Measurements from ENCODE around the gene BSPH1. TPM values are rescaled to one million over a fixed set of nuclear protein-coding genes. Genes with fewer than 3 reads are reported as not detected.

The BSPH1 gene
- total and polyA plus RNA-seq, 11 donors, result not detected

Other genes with a start within 250 kb of the BSPH1 start
- gene NOP53, start 246.6 kb downstream of the BSPH1 start, total RNA-seq, result 100 to 1,000 TPM; 132 to 206 (median 171) TPM
- gene NOP53, start 246.6 kb downstream of the BSPH1 start, polyA plus RNA-seq, result 100 to 1,000 TPM; 242 to 259 TPM
- 1,000 to 10,000 TPM in 5 of 9 donors, 100 to 1,000 TPM in 4; 790 to 2,748 (median 1,081) TPM for gene SELENOW, start 213.5 kb downstream of the BSPH1 start, total RNA-seq
- 1,000 to 10,000 TPM in 1 of 2 donors, 100 to 1,000 TPM in 1; 647 to 2,041 TPM for gene SELENOW, start 213.5 kb downstream of the BSPH1 start, polyA plus RNA-seq
- not detected for gene TPRX1, start 187.6 kb downstream of the BSPH1 start, total RNA-seq
- gene TPRX1, start 187.6 kb downstream of the BSPH1 start, polyA plus RNA-seq, result not detected
- not detected for gene CRX, start 170.2 kb downstream of the BSPH1 start, total RNA-seq
- gene CRX, start 170.2 kb downstream of the BSPH1 start, polyA plus RNA-seq, result not detected
- gene TPRX2, start 132.9 kb downstream of the BSPH1 start, total RNA-seq, result not detected
- not detected for gene TPRX2, start 132.9 kb downstream of the BSPH1 start, polyA plus RNA-seq
- not detected for gene SULT2A1, start 105.9 kb downstream of the BSPH1 start, total RNA-seq
- not detected for gene SULT2A1, start 105.9 kb downstream of the BSPH1 start, polyA plus RNA-seq
- not detected for gene ELSPBP1, start 2.5 kb upstream of the BSPH1 start, total RNA-seq
- not detected for gene ELSPBP1, start 2.5 kb upstream of the BSPH1 start, polyA plus RNA-seq
- not detected for gene CABP5, start 51.9 kb upstream of the BSPH1 start, total RNA-seq
- not detected for gene CABP5, start 51.9 kb upstream of the BSPH1 start, polyA plus RNA-seq
- gene PLA2G4C, start 118.6 kb upstream of the BSPH1 start, total RNA-seq, result 10 to 100 TPM; 16.6 to 71.5 (median 41.6) TPM
- gene PLA2G4C, start 118.6 kb upstream of the BSPH1 start, polyA plus RNA-seq, result 10 to 100 TPM; 11.0 to 39.0 TPM
- 10 to 100 TPM in 1 of 9 donors, 1 to 10 TPM in 8; 2.1 to 16.5 (median 3.9) TPM for gene LIG1, start 178.2 kb upstream of the BSPH1 start, total RNA-seq
- 1 to 10 TPM; 4.3 to 4.4 TPM for gene LIG1, start 178.2 kb upstream of the BSPH1 start, polyA plus RNA-seq
- 1 to 10 TPM; 2.2 to 7.7 (median 6.2) TPM for gene ZSWIM9, start 178.5 kb upstream of the BSPH1 start, total RNA-seq
- 1 to 10 TPM; 5.8 to 7.4 TPM for gene ZSWIM9, start 178.5 kb upstream of the BSPH1 start, polyA plus RNA-seq

All from heart left ventricle (tissue), 11 donors.